Measurements from ENCODE around the gene SLC38A2. TPM values are rescaled to one million over a fixed set of nuclear protein-coding genes. Genes with fewer than 3 reads are reported as not detected.

Gene SLC38A2
- total and polyA plus RNA-seq, 2 of the 4 experiments (the other 2 are of a cell fraction) = 313 to 881 TPM

DNA sequence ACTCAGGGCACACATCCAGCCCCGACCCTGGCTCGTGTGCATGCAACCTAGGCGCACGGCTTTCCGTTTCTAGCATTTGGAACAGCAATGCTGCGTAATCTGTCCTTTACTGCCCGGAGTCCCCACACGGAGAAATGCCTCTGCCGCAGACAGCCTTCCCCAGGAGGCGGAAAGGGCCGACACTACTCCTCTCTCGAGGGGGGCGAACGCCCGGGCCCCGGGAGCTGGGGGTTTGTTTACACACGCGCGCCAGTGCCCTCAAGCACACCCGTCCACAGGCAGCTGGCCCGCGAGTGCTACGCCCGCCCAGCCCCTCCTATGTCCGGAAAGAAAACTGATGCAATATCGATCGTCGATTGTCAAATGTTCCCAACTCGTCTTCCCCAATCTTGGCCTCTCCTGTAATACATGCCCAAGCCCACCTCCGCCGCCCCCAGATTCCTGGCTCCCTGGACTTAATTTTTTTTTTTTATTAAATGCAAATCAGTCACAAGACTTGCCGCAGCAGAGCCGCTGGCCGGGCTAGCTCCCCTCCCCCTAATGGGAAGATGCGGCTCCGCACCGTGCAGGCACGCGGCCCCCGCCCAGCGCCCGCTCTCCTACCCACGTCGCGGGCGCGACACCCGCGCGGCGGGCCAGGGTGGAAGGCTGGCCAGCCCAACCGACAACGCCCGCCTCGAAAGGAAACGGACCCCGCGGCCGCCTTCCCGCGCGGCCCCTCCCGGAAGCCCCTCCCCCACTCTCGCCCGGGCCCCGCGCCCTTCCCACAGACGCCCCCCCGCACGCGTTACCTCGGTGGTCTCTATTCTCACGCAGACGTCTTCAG is 642 bp downstream of the SLC38A2 start:
- peaks cover 56% of the 10 kb centered on the region for H4K20me1 ChIP-seq (ENCODE audit: insufficient read depth, low read length)
- BruUV-seq (replicated peaks) = no TSS peak
- WGBS, 2 experiments (ENCODE audit: extremely low coverage in 2 of 2, insufficient read length in 1 of 2) = 0% methylated on average over 26 of the region's 74 CpGs; no CpG with 5 or more reads in 1 of the 2 experiments

More for the DNA sequence above, 642 bp downstream of the SLC38A2 start:
- H3K27ac ChIP-seq (ENCODE audit: insufficient read depth, low read length) = peak overlapping the region; percentile 94
- peak overlapping the region; percentile 84 for H2BK5ac ChIP-seq (ENCODE audit: low read depth, low read length, poor library complexity, severe bottlenecking)
- no peak overlapping the region for H3K4me2 ChIP-seq (ENCODE audit: low read depth, low read length)
- H3K14ac ChIP-seq (replicated peaks; ENCODE audit: low read depth, low read length) = peak overlapping the region; percentile 75
- H2BK120ac ChIP-seq (ENCODE audit: low read depth, low read length) = peak overlapping the region; percentile 35; the same call in 1 of the 2 replicates
- H3K79me1 ChIP-seq (ENCODE audit: low read depth in 1 of 2, low read length in 2 of 2) = peaks cover 11 to 40% of the 10 kb centered on the region in 2 experiments
- H3K4me3 ChIP-seq (ENCODE audit: insufficient read depth, low read depth, low read length) = peak overlapping the region; percentile 82
- in situ Hi-C loops (cut with MboI; ENCODE audit: low sequenced_read_pairs) = loop anchor here (10.0 kb wide), 1 partner anchor 183 kb away; no protein-coding TSS in a partner anchor
- ATAC-seq (ENCODE audit: low read depth) (peak; percentile 10), DNase-seq (peak; percentile 44)
- ChIA-PET POLR2A (ENCODE audit: unreplicated experiment) (interaction anchor here (0.5 to 1.7 kb wide), 10 partner anchors 31 to 566 kb away, joined by 3 to 8 read pairs (median 4); no protein-coding TSS in a partner anchor), CTCF (no interaction called here)
- H3K56ac ChIP-seq (ENCODE audit: extremely low read depth, insufficient read depth, low read length) = peak overlapping the region; percentile 81
- peak overlapping the region; percentile 76 for H3K18ac ChIP-seq (ENCODE audit: low read depth, low read length)
- intact Hi-C loops (cut with micrococcal nuclease) = loop anchor here (2.0 to 5.0 kb wide), 8 partner anchors 60 to 650 kb away; no protein-coding TSS in a partner anchor
- peak overlapping the region; percentile 19; the same call in 1 of the 2 replicates for H4K5ac ChIP-seq (ENCODE audit: low read depth, low read length)
- H3K4me1 ChIP-seq (ENCODE audit: control insufficient read depth, insufficient read depth, low read length) = peaks cover 10% of the 10 kb centered on the region
- peak overlapping the region; percentile 87 for H3K23ac ChIP-seq (ENCODE audit: low read depth, low read length)
- H2BK20ac ChIP-seq (ENCODE audit: low read depth, low read length) = no peak overlapping the region
- dilution Hi-C loops (cut with HindIII; ENCODE audit: low sequenced_read_pairs, unreplicated experiment) = no loop called here
- peak overlapping the region; percentile 97 for H3K9ac ChIP-seq (ENCODE audit: low read depth, low read length)
- H3K27me3 ChIP-seq (ENCODE audit: control insufficient read depth, insufficient read depth, low read length) = no peaks in the 10 kb centered on the region
- TF ChIP-seq, protein P1, sequence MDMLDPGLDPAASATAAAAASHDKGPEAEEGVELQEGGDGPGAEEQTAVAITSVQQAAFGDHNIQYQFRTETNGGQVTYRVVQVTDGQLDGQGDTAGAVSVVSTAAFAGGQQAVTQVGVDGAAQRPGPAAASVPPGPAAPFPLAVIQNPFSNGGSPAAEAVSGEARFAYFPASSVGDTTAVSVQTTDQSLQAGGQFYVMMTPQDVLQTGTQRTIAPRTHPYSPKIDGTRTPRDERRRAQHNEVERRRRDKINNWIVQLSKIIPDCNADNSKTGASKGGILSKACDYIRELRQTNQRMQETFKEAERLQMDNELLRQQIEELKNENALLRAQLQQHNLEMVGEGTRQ (IDR thresholded peaks at IDR 0.05; ENCODE audit: low read depth, low read length) = no peak
- TF ChIP-seq NFE2L2 (IDR thresholded peaks at IDR 0.05; ENCODE audit: low read depth, low read length) = no peak
- TF ChIP-seq POLR2A (IDR thresholded peaks at IDR 0.05; ENCODE audit: low read depth, low read length) = peak; percentile 69
- TF ChIP-seq RFX5 (IDR thresholded peaks at IDR 0.05; ENCODE audit: low read depth, low read length) = no peak
- TF ChIP-seq MAZ (IDR thresholded peaks at IDR 0.05; ENCODE audit: borderline replicate concordance, low read depth, low read length) = peak; percentile 28; the same call in 1 of the 2 replicates
- no peak for TF ChIP-seq BHLHE40 (IDR thresholded peaks at IDR 0.05; ENCODE audit: low read depth, low read length)
- no peak; the same call in 1 of the 2 replicates for TF ChIP-seq SMC3 (IDR thresholded peaks at IDR 0.05; ENCODE audit: low read depth, low read length)
- TF ChIP-seq CEBPB (IDR thresholded peaks at IDR 0.05; ENCODE audit: low read depth, low read length) = peak; percentile 76
- no peak for TF ChIP-seq RCOR1 (IDR thresholded peaks at IDR 0.05; ENCODE audit: insufficient replicate concordance, low read length)
- TF ChIP-seq MAFK (IDR thresholded peaks at IDR 0.05; ENCODE audit: low read depth, low read length) = no peak
- 0 out of 3 replicates have a peak overlapping the region, but pooled peaks have one; percentile 24 for H2BK15ac ChIP-seq (ENCODE audit: low read depth, low read length)
- H4K8ac ChIP-seq (ENCODE audit: low read depth in 2 of 2, low read length in 2 of 2) = peak overlapping the region; percentile 75 to 83; a peak in 3 of 4 replicates
- peak overlapping the region; percentile 77; the same call in 1 of the 2 replicates for H2AK5ac ChIP-seq (ENCODE audit: low read depth, low read length)
- peaks cover 38% of the 10 kb centered on the region for H3K36me3 ChIP-seq (ENCODE audit: control insufficient read depth, insufficient read depth, low read length)
- peak overlapping the region; percentile 41; the same call in 1 of the 2 replicates for H4K91ac ChIP-seq (ENCODE audit: insufficient read depth, low read depth, low read length)
- H3K9me3 ChIP-seq (ENCODE audit: control insufficient read depth, insufficient read depth, low read length) = no peaks in the 10 kb centered on the region
- peak overlapping the region; percentile 60 for H3K4ac ChIP-seq (ENCODE audit: low read depth, low read length)
- H2AK9ac ChIP-seq (replicated peaks; ENCODE audit: low read depth, low read length, poor library complexity) = peak overlapping the region; percentile 80
- H3K9me1 ChIP-seq (ENCODE audit: insufficient read depth, low read length) = peaks cover 3% of the 10 kb centered on the region
- peak overlapping the region; percentile 36 for H2AFZ ChIP-seq (replicated peaks; ENCODE audit: low read length, poor library complexity)

Data from IMR-90 (cell line).